GM12878 (cell line): ENCODE results near the gene TANC1. TPM values are rescaled to one million over a fixed set of nuclear protein-coding genes. Genes with fewer than 3 reads are reported as not detected.

Experiments used
- ATAC-seq: fragments of 200-7000 bp; cut with Tn5 transposase; 3 replicates; pipeline ENCODE4 v1.9.1; 2020; ENCODE audit warnings: mild to moderate bottlenecking, moderate library complexity
- BruUV-seq: library from RNA; stranded (reverse); fragments of 400-500 nt; replicated peaks from 2 replicates; lab custom pipeline; 2021; lab: Mats Ljungman, UMichigan
- CTCF ChIA-PET: fragments of 300-600 bp; sonication (Branson Sonifier 250); formaldehyde crosslinking; extraction: SDS; loops from one replicate; lab custom pipeline; 2021; ENCODE audit warnings: inconsistent platforms; lab: Yijun Ruan, JAX
- POLR2A ChIA-PET: fragments of 350-600 bp; formaldehyde crosslinking; extraction: SDS; loops from one replicate; lab custom pipeline; 2021; ENCODE audit warnings: inconsistent platforms; lab: Charles Lee
- RAD21 ChIA-PET: fragments of 300-600 bp; sonication (Branson Sonifier 250); formaldehyde crosslinking; loops from one replicate; lab custom pipeline; 2023; ENCODE audit warnings: antibody characterized with exemption; ENCODE audit not compliant: unreplicated experiment; lab: Charles Lee
- SMC1A ChIA-PET: fragments of 300-600 bp; sonication (Branson Sonifier 250); formaldehyde crosslinking; loops from one replicate; lab custom pipeline; 2023; ENCODE audit not compliant: unreplicated experiment, uncharacterized antibody; lab: Charles Lee
- DNase-seq: peaks from one replicate; pipeline ENCODE4 v3.0.0-alpha.2; 2011; ENCODE audit warnings: low read depth, low spot score
- FAIRE-seq: peaks from 3 replicates; lab custom pipeline; 2011; peaks lifted over from hg19 to GRCh38; lab: Jason Lieb, UNC
- H2AFZ ChIP-seq: 2 replicates; pipeline ENCODE4 v1.6.0; 2011; ENCODE audit warnings: low read depth, low read length, control low read depth; ENCODE audit not compliant: control insufficient read depth
- H3K27ac ChIP-seq: 2 replicates; pipeline ENCODE4 v1.5.1; 2011; ENCODE audit warnings: control low read depth; ENCODE audit not compliant: control insufficient read depth, insufficient read depth
- H3K27me3 ChIP-seq, 2 experiments: replicated peaks in 1 of 2; 2 replicates each; pipeline versions ENCODE4 v1.6.0 to v1.6.1; 2011; ENCODE audit warnings: low read length in 1 of 2; ENCODE audit not compliant: control insufficient read depth in 2 of 2, insufficient read depth in 2 of 2
- H3K36me3 ChIP-seq, 2 experiments: 2 replicates each; pipeline ENCODE4 v1.5.1; 2011; ENCODE audit warnings: low read length in 1 of 2; ENCODE audit not compliant: control insufficient read depth in 2 of 2, insufficient read depth in 2 of 2
- H3K4me1 ChIP-seq: 2 replicates; pipeline ENCODE4 v1.6.1; 2011; ENCODE audit warnings: mild to moderate bottlenecking, low read length, moderate library complexity, mixed read lengths; ENCODE audit not compliant: control insufficient read depth, insufficient read depth
- H3K4me2 ChIP-seq: 2 replicates; pipeline ENCODE4 v1.6.0; 2011; ENCODE audit warnings: control low read depth; ENCODE audit not compliant: control insufficient read depth, insufficient read depth
- H3K4me3 ChIP-seq: fragments of 200-600 bp; sonication (generic); 2 replicates; pipeline ENCODE4 v1.5.1; 2016
- H3K79me2 ChIP-seq: 2 replicates; pipeline ENCODE4 v1.6.0; 2011; ENCODE audit warnings: low read length; ENCODE audit not compliant: control insufficient read depth, insufficient read depth
- H3K9ac ChIP-seq: 2 replicates; pipeline ENCODE4 v1.8.0; 2011; ENCODE audit warnings: low read length, control low read depth, mixed read lengths; ENCODE audit not compliant: control insufficient read depth, insufficient read depth
- H3K9me3 ChIP-seq: replicated peaks from 3 replicates; pipeline ENCODE4 v1.5.1; 2011; ENCODE audit warnings: mild to moderate bottlenecking, low read length; ENCODE audit not compliant: control insufficient read depth, insufficient read depth
- H4K20me1 ChIP-seq: 2 replicates; pipeline ENCODE4 v1.6.0; 2011; ENCODE audit not compliant: control insufficient read depth, insufficient read depth
- FOS ChIP-seq: IDR thresholded peaks from 3 replicates; pipeline ENCODE4 v1.6.1; 2011; ENCODE audit warnings: borderline replicate concordance; ENCODE audit not compliant: insufficient read length; ENCODE audit errors: extremely low read depth
- MLLT1 ChIP-seq: fragments of 450-650 bp; IDR thresholded peaks from 2 replicates; pipeline ENCODE4 v1.6.1; 2016; ENCODE audit warnings: mild to moderate bottlenecking
- NFYA ChIP-seq: IDR thresholded peaks from 2 replicates; pipeline ENCODE4 v1.6.1; 2011; ENCODE audit warnings: low read depth, mild to moderate bottlenecking, low read length, improper control_type of control experiment, borderline replicate concordance
- STAT3 ChIP-seq: IDR thresholded peaks from 2 replicates; pipeline ENCODE4 v1.6.1; 2011; ENCODE audit warnings: low read depth, low read length, improper control_type of control experiment
- USF1 ChIP-seq: IDR thresholded peaks from 2 replicates; pipeline ENCODE4 v1.6.1; 2011; ENCODE audit warnings: borderline replicate concordance, low read depth, mild to moderate bottlenecking, moderate library complexity, mixed read lengths, low read length; ENCODE audit not compliant: insufficient read depth; ENCODE audit errors: extremely low read length
- WGBS: methylation state at CpG from one replicate; pipeline ENCODE4 v1.1.6; 2016; ENCODE audit warnings: low lambda C conversion rate; ENCODE audit not compliant: insufficient replicate concordance, insufficient coverage; ENCODE audit errors: missing lambda C conversion rate; 5-methylcytosine and 5-hydroxymethylcytosine counted together
- in situ Hi-C: fragments of 300-500 bp; cut with MboI; formaldehyde crosslinking; loops from 9 replicates; pipeline ENCODE4 v1.14.3; 2018; ENCODE audit warnings: mixed read lengths
- intact Hi-C: fragments of 100-400 bp; cut with micrococcal nuclease; formaldehyde crosslinking; loops from one replicate; pipeline ENCODE4 v1.14.2; 2022; ENCODE audit not compliant: unreplicated experiment
- polyA plus RNA-seq, 11 experiments: library from polyadenylated mRNA; depleted of rRNA in 4 of 11; unstranded in 6 of 11; stranded (reverse) in 5 of 11; fragments of >200 nt; fragmentation: Nextera tagmentation in 4 of 11; fragmentation: Illumina TruSeq in 1 of 11; extraction: Ambion mirVana in 4 of 11; extraction: Trizol in 1 of 11; gene quantifications; 1 replicate in 1 of 11; 2 replicates in 10 of 11; pipeline versions ENCODE4 v1.2.1 to v1.2.3, GENCODE V29; 2011 to 2016; ENCODE audit warnings: inconsistent platforms in 2 of 11, missing spikeins in 2 of 11, low read depth in 1 of 11
- total RNA-seq, 4 experiments: library from RNA; depleted of rRNA in 3 of 4; stranded (reverse); fragments of >200 nt in 3 of 4; fragmentation: Illumina TruSeq in 1 of 4; extraction: Trizol in 1 of 4; gene quantifications; 2 replicates each; pipeline versions ENCODE4 v1.2.1 to v1.2.3, GENCODE V29; 2013 to 2021

TANC1 gene
- total and polyA plus RNA-seq, 10 of the 15 experiments (the other 5 are each of a cell fraction or from before 2014, with no cell fraction given), result 0.05 to 5.0 (median 0.34) TPM

- ChIA-PET POLR2A (no interaction called here), RAD21 (no interaction called here), SMC1A (no interaction called here), CTCF (no interaction called here)
- Histone ChIP-seq H3K36me3 (no peaks in the 10 kb centered on the region), H3K4me3 (no peak overlapping the region), H3K9ac (no peak overlapping the region), H3K4me2 (no peak overlapping the region), H3K79me2 (no peaks in the 10 kb centered on the region), H3K27ac (no peak overlapping the region), H3K4me1 (no peaks in the 10 kb centered on the region), H3K9me3 (no peaks in the 10 kb centered on the region), H4K20me1 (no peaks in the 10 kb centered on the region), H2AFZ (no peak overlapping the region), H3K27me3 (no peaks in the 10 kb centered on the region)
- no peak for DNase-seq
- no peak for ATAC-seq
- BruUV-seq, result no TSS peak
- FAIRE-seq, result no peak
- 87% methylated on average over 4 of the region's 4 CpGs for WGBS
- TF ChIP-seq USF1 (no peak), MLLT1 (no peak), FOS (no peak), STAT3 (no peak), NFYA (no peak)
- in situ Hi-C loops, result no loop called here
- intact Hi-C loops, result no loop called here
Observed at GRCh38 chr2:159065891-159066290, 97.5 kb downstream of the TANC1 start.
